ENCODE results near the gene ERLEC1.

GRCh38 chr2:53778536-53779162 is 8.2 kb upstream of the ERLEC1 start:
- TF ChIP-seq, protein P1, sequence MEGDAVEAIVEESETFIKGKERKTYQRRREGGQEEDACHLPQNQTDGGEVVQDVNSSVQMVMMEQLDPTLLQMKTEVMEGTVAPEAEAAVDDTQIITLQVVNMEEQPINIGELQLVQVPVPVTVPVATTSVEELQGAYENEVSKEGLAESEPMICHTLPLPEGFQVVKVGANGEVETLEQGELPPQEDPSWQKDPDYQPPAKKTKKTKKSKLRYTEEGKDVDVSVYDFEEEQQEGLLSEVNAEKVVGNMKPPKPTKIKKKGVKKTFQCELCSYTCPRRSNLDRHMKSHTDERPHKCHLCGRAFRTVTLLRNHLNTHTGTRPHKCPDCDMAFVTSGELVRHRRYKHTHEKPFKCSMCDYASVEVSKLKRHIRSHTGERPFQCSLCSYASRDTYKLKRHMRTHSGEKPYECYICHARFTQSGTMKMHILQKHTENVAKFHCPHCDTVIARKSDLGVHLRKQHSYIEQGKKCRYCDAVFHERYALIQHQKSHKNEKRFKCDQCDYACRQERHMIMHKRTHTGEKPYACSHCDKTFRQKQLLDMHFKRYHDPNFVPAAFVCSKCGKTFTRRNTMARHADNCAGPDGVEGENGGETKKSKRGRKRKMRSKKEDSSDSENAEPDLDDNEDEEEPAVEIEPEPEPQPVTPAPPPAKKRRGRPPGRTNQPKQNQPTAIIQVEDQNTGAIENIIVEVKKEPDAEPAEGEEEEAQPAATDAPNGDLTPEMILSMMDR (IDR thresholded peaks at IDR 0.05; ENCODE audit: low read depth, low read length): no peak
- no peak for TF ChIP-seq POLR2A (IDR thresholded peaks at IDR 0.05; ENCODE audit: extremely low read depth, insufficient read length)
- TF ChIP-seq MAX (IDR thresholded peaks at IDR 0.05; ENCODE audit: low read depth, low read length): no peak

All from NB4 (cell line).